ENCODE measurements around the gene RAMP3.

RAMP3 gene

DNA sequence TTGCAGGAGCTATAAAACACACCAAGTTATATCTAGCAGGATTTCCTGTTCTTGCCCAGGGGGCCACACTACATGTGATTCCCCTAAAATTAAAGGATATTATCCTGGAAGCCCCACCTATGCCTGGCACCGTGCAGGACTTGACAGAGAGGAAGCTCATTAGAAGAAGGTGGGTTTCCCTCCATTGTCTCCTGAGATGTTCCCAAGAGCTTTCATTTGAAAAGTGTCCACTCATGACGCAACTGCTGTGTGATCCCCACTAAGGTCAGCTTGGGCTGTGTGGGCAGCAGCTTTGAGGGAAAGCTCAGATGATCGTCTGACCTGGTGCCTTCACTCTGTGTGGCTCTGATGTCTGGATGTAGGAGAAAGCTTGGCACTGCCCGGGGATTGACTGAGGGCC, 53.5 kb downstream of the RAMP3 start:
- TF ChIP-seq, protein P1, sequence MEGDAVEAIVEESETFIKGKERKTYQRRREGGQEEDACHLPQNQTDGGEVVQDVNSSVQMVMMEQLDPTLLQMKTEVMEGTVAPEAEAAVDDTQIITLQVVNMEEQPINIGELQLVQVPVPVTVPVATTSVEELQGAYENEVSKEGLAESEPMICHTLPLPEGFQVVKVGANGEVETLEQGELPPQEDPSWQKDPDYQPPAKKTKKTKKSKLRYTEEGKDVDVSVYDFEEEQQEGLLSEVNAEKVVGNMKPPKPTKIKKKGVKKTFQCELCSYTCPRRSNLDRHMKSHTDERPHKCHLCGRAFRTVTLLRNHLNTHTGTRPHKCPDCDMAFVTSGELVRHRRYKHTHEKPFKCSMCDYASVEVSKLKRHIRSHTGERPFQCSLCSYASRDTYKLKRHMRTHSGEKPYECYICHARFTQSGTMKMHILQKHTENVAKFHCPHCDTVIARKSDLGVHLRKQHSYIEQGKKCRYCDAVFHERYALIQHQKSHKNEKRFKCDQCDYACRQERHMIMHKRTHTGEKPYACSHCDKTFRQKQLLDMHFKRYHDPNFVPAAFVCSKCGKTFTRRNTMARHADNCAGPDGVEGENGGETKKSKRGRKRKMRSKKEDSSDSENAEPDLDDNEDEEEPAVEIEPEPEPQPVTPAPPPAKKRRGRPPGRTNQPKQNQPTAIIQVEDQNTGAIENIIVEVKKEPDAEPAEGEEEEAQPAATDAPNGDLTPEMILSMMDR (IDR thresholded peaks at IDR 0.05) = no peak

DNA sequence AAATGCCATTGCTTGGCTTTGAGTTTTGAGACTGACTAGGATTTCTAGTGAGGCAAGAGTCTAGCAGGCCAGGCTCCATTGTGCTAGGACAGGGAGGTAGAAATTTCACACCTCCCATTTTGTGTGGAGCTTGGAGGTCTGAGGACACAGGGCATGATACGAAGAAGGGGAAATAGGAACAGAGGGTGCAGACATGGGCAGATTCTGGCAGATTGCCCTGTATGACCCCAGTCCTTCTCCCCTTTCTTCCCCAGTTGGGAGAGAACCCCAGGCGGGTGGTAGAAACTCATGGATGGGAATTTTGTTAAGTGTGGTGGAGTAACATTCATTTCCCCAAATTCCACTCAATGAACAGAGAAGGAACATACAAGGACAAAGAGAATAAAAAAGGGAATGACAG, 54.4 kb downstream of the RAMP3 start:
- Histone ChIP-seq H3K4me3 (ENCODE audit: low read depth, low read length) (no peak overlapping the region), H3K79me2 (no peaks in the 10 kb centered on the region), H2AFZ (no peak overlapping the region), H3K27me3 (ENCODE audit: control insufficient read depth, insufficient read depth, low read length) (no peaks in the 10 kb centered on the region), H3K9ac (no peak overlapping the region), H3K36me3 (ENCODE audit: control insufficient read depth, insufficient read depth, low read length) (no peaks in the 10 kb centered on the region), H3K4me2 (ENCODE audit: low read length) (no peak overlapping the region), H3K27ac (peak overlapping the region; percentile 72), H3K9me3 (ENCODE audit: control insufficient read depth, low read length) (no peaks in the 10 kb centered on the region), H3K4me1 (no peaks in the 10 kb centered on the region)
- TF ChIP-seq, protein P1 (IDR thresholded peaks at IDR 0.05) = no peak

More for the DNA sequence above, 53.5 kb downstream of the RAMP3 start:
- Histone ChIP-seq H3K4me3 (ENCODE audit: low read depth, low read length) (no peak overlapping the region), H3K9ac (no peak overlapping the region), H3K27ac (peak overlapping the region; percentile 72), H3K4me1 (no peaks in the 10 kb centered on the region), H3K79me2 (no peaks in the 10 kb centered on the region), H2AFZ (no peak overlapping the region), H3K36me3 (ENCODE audit: control insufficient read depth, insufficient read depth, low read length) (no peaks in the 10 kb centered on the region), H3K27me3 (ENCODE audit: control insufficient read depth, insufficient read depth, low read length) (no peaks in the 10 kb centered on the region), H3K9me3 (ENCODE audit: control insufficient read depth, low read length) (no peaks in the 10 kb centered on the region), H3K4me2 (ENCODE audit: low read length) (no peak overlapping the region)

DNA sequence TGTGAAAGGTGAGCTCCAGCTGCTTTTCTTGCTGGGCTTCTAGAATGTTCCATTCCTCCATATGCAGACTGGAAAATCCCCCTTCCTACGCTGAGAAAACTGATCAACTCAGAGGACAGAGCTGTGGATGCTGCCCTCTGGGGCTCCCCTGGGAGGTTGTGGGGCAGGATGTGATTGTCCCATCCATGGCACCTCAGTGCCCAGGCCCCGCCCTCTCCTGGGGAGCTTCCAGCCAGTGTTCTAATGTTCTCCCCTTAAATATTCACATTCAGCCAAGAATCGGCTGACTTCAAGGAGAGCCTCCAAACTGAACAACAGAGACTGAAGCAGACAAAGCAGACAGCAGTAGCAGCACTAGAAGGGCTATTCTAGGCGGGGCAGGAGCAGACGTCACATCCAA, 55.0 kb downstream of the RAMP3 start:
- peak overlapping the region; percentile 72 for H3K27ac ChIP-seq

DNA sequence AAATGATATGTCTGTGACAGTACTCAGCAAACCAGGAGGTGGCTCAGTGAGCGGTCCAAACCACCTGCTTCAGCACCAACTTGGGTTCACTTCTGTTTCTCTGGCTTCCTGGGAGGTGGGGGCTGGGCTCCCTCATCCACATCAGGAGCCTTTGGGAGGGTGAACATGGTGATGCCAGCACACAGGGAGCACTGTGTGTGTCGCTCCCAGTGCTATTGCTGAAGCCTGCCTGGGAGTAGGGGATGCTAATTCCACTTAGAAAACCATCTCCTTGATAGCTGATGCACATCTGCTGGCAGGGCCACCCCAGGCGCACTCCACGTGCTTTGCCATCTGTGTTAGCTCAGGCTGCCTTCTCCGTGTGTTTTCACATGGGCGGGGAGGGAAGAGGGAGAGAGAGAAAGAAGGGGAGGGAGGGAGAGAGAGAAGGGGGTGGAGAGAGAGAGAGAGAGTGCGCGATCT, 58.0 kb downstream of the RAMP3 start:
- no peak overlapping the region for H3K9ac ChIP-seq
- no peak overlapping the region for H2AFZ ChIP-seq
- H3K27ac ChIP-seq = no peak overlapping the region
- no peak overlapping the region for H3K4me3 ChIP-seq (ENCODE audit: low read depth, low read length)
- H3K27me3 ChIP-seq (ENCODE audit: control insufficient read depth, insufficient read depth, low read length) = no peaks in the 10 kb centered on the region
- no peaks in the 10 kb centered on the region for H3K79me2 ChIP-seq
- H3K36me3 ChIP-seq (ENCODE audit: control insufficient read depth, insufficient read depth, low read length) = no peaks in the 10 kb centered on the region
- no peaks in the 10 kb centered on the region for H3K9me3 ChIP-seq (ENCODE audit: control insufficient read depth, low read length)
- TF ChIP-seq, protein P1 (IDR thresholded peaks at IDR 0.05) = no peak
- H3K4me1 ChIP-seq = no peaks in the 10 kb centered on the region
- H3K4me2 ChIP-seq (ENCODE audit: low read length) = no peak overlapping the region

More for the DNA sequence above, 55.0 kb downstream of the RAMP3 start:
- H3K9ac ChIP-seq = no peak overlapping the region
- no peaks in the 10 kb centered on the region for H3K27me3 ChIP-seq (ENCODE audit: control insufficient read depth, insufficient read depth, low read length)
- H3K4me3 ChIP-seq (ENCODE audit: low read depth, low read length) = no peak overlapping the region
- H3K36me3 ChIP-seq (ENCODE audit: control insufficient read depth, insufficient read depth, low read length) = no peaks in the 10 kb centered on the region
- H3K4me1 ChIP-seq = no peaks in the 10 kb centered on the region
- H3K79me2 ChIP-seq = no peaks in the 10 kb centered on the region
- no peak overlapping the region for H3K4me2 ChIP-seq (ENCODE audit: low read length)
- TF ChIP-seq, protein P1 (IDR thresholded peaks at IDR 0.05) = no peak
- no peak overlapping the region for H2AFZ ChIP-seq
- H3K9me3 ChIP-seq (ENCODE audit: control insufficient read depth, low read length) = no peaks in the 10 kb centered on the region

DNA sequence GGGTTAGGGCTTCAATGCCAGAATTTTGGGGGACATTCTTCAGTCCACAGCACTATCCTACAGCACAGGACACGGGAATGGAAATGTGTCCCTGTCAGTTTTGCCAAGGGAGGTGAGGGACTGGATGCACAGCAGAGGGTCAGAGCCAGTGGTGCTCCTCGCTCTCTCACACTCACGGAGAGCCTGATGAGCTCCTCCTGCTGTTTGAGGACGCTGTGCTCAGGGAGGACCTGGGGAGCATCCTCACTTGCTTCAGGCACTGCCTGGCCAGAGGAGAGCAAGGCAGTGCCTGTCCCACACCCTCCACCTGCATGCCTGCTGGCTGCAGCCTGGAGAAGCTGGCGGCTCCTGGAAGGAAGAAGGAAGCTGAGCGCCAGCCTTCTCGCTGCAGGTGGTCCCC, 58.6 kb downstream of the RAMP3 start:
- no peaks in the 10 kb centered on the region for H3K79me2 ChIP-seq
- no peak overlapping the region for H3K4me3 ChIP-seq (ENCODE audit: low read depth, low read length)
- no peaks in the 10 kb centered on the region for H3K36me3 ChIP-seq (ENCODE audit: control insufficient read depth, insufficient read depth, low read length)
- H3K4me1 ChIP-seq = no peaks in the 10 kb centered on the region
- no peaks in the 10 kb centered on the region for H3K27me3 ChIP-seq (ENCODE audit: control insufficient read depth, insufficient read depth, low read length)
- H3K27ac ChIP-seq = no peak overlapping the region
- no peak overlapping the region for H3K9ac ChIP-seq
- no peaks in the 10 kb centered on the region for H3K9me3 ChIP-seq (ENCODE audit: control insufficient read depth, low read length)
- H3K4me2 ChIP-seq (ENCODE audit: low read length) = no peak overlapping the region
- H2AFZ ChIP-seq = no peak overlapping the region
- TF ChIP-seq, protein P1 (IDR thresholded peaks at IDR 0.05) = no peak
